Breast epithelium (tissue), 4 donors: Measurements from ENCODE around the gene SNIP1. TPM values are rescaled to one million over a fixed set of nuclear protein-coding genes. Genes with fewer than 3 reads are reported as not detected.

ENCODE experiments used
- DNase-seq, 2 donors: peaks; one replicate each; pipeline ENCODE4 v3.0.0-alpha.2; 2019; ENCODE audit warnings: low spot score in 2 of 2
- H3K27ac ChIP-seq, 2 donors: fragments of 200-600 bp; sonication (generic) in 1 of 2; one replicate each; pipeline ENCODE4 v1.5.1; 2016 to 2019; ENCODE audit warnings: mild to moderate bottlenecking in 1 of 2
- H3K27me3 ChIP-seq, 2 donors: fragments of 200-600 bp; sonication (generic) in 1 of 2; one replicate each; pipeline versions ENCODE4 v1.5.1 to v1.6.0; 2017 to 2019; ENCODE audit warnings: control low read depth in 1 of 2, mild to moderate bottlenecking in 1 of 2
- H3K36me3 ChIP-seq: fragments of 200-600 bp; one replicate; pipeline ENCODE4 v1.5.1; 2019
- H3K4me1 ChIP-seq, 2 donors: fragments of 200-600 bp; sonication (generic); one replicate each; pipeline ENCODE4 v1.5.1; 2016 to 2019; ENCODE audit warnings: control low read depth in 1 of 2
- H3K4me3 ChIP-seq, 3 donors: fragments of 200-600 bp; sonication (generic); 1 replicate in 2 of 3; 2 replicates in 1 of 3; pipeline ENCODE4 v1.5.1; 2016 to 2019; ENCODE audit warnings: mild to moderate bottlenecking in 3 of 3, moderate library complexity in 2 of 3
- H3K9me3 ChIP-seq, 2 donors: fragments of 200-600 bp; sonication (generic) in 1 of 2; one replicate each; pipeline ENCODE4 v1.5.1; 2016 to 2019; ENCODE audit warnings: control low read depth in 1 of 2
- POLR2A ChIP-seq: fragments of 450-650 bp; IDR thresholded peaks from one replicate; pipeline ENCODE4 v1.6.1; 2016; ENCODE audit warnings: antibody characterized with exemption, mild to moderate bottlenecking, moderate library complexity
- POLR2AphosphoS5 ChIP-seq, 3 donors: sonication (generic); formaldehyde crosslinking; IDR thresholded peaks; one replicate each; pipeline ENCODE4 v1.6.1; 2017; ENCODE audit warnings: antibody characterized with exemption in 3 of 3
- intact Hi-C: fragments of 100-400 bp; cut with DNase I; formaldehyde crosslinking; loops from one replicate; pipeline ENCODE4 v1.15.1; 2023; ENCODE audit warnings: low total_unique reads
- total RNA-seq, 3 donors: library from RNA; depleted of rRNA; stranded (reverse); fragments of >200 nt; gene quantifications; one replicate each; pipeline ENCODE4 v1.1.0, GENCODE V29; 2016
- TF ChIP-seq, protein P1 (sequence below), 3 donors: fragments of 450-650 bp; IDR thresholded peaks; one replicate each; pipeline ENCODE4 v1.5.1; 2016 to 2017; ENCODE audit warnings: antibody characterized with exemption in 3 of 3, mild to moderate bottlenecking in 3 of 3, moderate library complexity in 3 of 3

Gene SNIP1, protein sequence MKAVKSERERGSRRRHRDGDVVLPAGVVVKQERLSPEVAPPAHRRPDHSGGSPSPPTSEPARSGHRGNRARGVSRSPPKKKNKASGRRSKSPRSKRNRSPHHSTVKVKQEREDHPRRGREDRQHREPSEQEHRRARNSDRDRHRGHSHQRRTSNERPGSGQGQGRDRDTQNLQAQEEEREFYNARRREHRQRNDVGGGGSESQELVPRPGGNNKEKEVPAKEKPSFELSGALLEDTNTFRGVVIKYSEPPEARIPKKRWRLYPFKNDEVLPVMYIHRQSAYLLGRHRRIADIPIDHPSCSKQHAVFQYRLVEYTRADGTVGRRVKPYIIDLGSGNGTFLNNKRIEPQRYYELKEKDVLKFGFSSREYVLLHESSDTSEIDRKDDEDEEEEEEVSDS
- 10 to 100 TPM; 11.4 to 22.7 (median 14.7) TPM for total RNA-seq

GRCh38 chr1:37553927-37554808 is at the start of gene SNIP1:
Gene SNIP1 (minus strand): TSS chr1:37554293. CDS start chr1:37554229, 64 bp downstream.
- no peaks in the 10 kb centered on the region for H3K36me3 ChIP-seq
- TF ChIP-seq, protein P1, sequence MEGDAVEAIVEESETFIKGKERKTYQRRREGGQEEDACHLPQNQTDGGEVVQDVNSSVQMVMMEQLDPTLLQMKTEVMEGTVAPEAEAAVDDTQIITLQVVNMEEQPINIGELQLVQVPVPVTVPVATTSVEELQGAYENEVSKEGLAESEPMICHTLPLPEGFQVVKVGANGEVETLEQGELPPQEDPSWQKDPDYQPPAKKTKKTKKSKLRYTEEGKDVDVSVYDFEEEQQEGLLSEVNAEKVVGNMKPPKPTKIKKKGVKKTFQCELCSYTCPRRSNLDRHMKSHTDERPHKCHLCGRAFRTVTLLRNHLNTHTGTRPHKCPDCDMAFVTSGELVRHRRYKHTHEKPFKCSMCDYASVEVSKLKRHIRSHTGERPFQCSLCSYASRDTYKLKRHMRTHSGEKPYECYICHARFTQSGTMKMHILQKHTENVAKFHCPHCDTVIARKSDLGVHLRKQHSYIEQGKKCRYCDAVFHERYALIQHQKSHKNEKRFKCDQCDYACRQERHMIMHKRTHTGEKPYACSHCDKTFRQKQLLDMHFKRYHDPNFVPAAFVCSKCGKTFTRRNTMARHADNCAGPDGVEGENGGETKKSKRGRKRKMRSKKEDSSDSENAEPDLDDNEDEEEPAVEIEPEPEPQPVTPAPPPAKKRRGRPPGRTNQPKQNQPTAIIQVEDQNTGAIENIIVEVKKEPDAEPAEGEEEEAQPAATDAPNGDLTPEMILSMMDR (IDR thresholded peaks at IDR 0.05), result peak in 1 of 3 donors; percentile 16
- TF ChIP-seq POLR2A, result peak; percentile 57
- TF ChIP-seq POLR2AphosphoS5 (IDR thresholded peaks at IDR 0.05), result peak; percentile 86 to 98 (median 97)
- peak within 1 kb of the TSS; percentile 76 to 100 (median 99) for H3K4me3 ChIP-seq
- H3K27me3 ChIP-seq, result no peaks in the 10 kb centered on the region
- peak; percentile 92 to 93 for DNase-seq
- peak within 1 kb of the TSS; percentile 95 to 97 for H3K27ac ChIP-seq
- no peaks in the 10 kb centered on the region for H3K9me3 ChIP-seq
- peaks cover 8 to 22% of the 10 kb centered on the region in 2 donors for H3K4me1 ChIP-seq
- intact Hi-C loops, result no loop called here

- Histone ChIP-seq H3K27ac (no peak overlapping the region), H3K4me3 (no peak overlapping the region), H3K4me1 (no peaks in the 10 kb centered on the region), H3K36me3 (no peaks in the 10 kb centered on the region), H3K9me3 (no peaks in the 10 kb centered on the region), H3K27me3 (no peaks in the 10 kb centered on the region)
- intact Hi-C loops, result no loop called here
- no peak for DNase-seq
- TF ChIP-seq, protein P1 (IDR thresholded peaks at IDR 0.05), result peak in 2 of 3 donors; percentile 41 to 53
- TF ChIP-seq POLR2A (no peak), POLR2AphosphoS5 (IDR thresholded peaks at IDR 0.05) (no peak)
These were observed 48.9 kb upstream of the SNIP1 start for GRCh38 chr1:37602750-37603694.

- no peak for DNase-seq
- no peaks in the 10 kb centered on the region for H3K27me3 ChIP-seq
- H3K27ac ChIP-seq, result no peak overlapping the region
- H3K4me3 ChIP-seq, result no peak overlapping the region
- intact Hi-C loops, result no loop called here
- no peaks in the 10 kb centered on the region for H3K9me3 ChIP-seq
- no peak for TF ChIP-seq POLR2AphosphoS5 (IDR thresholded peaks at IDR 0.05)
- H3K36me3 ChIP-seq, result no peaks in the 10 kb centered on the region
- peaks cover 0 to 3% of the 10 kb centered on the region in 2 donors for H3K4me1 ChIP-seq
These were observed 47.3 kb upstream of the SNIP1 start for GRCh38 chr1:37601441-37601840.

DNA sequence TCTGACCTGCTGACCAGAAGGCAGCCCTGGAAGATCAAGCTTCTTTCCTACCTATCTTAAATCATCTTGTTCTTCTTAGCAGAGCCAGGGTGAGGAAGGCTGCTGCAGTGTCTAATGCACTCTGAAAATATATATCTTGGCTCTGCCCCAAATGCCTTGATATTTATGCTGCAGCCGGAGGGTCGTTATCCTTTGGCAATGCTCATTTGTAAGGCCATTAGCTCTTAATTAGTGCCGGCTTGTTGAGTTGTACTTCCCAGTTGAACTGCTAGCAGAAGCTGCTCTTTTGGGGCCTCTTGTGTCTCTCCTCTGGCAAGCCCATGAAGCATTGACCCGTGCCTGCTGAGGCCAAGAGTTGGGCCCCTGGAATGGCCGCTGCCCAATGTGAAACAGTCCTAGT is 45.8 kb upstream of the SNIP1 start:
- DNase-seq, result no peak
- no peak overlapping the region for H3K27ac ChIP-seq
- H3K4me3 ChIP-seq, result no peak overlapping the region
- H3K27me3 ChIP-seq, result no peaks in the 10 kb centered on the region
- H3K36me3 ChIP-seq, result no peaks in the 10 kb centered on the region
- no peaks in the 10 kb centered on the region for H3K9me3 ChIP-seq
- intact Hi-C loops, result no loop called here
- peaks cover 0 to 7% of the 10 kb centered on the region in 2 donors for H3K4me1 ChIP-seq
- no peak for TF ChIP-seq POLR2A
- no peak for TF ChIP-seq POLR2AphosphoS5 (IDR thresholded peaks at IDR 0.05)
- TF ChIP-seq, protein P1 (IDR thresholded peaks at IDR 0.05), result no peak

- intact Hi-C loops, result no loop called here
- no peaks in the 10 kb centered on the region for H3K9me3 ChIP-seq
- H3K4me1 ChIP-seq, result peaks cover 0 to 21% of the 10 kb centered on the region in 2 donors
- H3K27me3 ChIP-seq, result no peaks in the 10 kb centered on the region
- TF ChIP-seq, protein P1 (IDR thresholded peaks at IDR 0.05), result no peak
- TF ChIP-seq POLR2A (no peak), POLR2AphosphoS5 (IDR thresholded peaks at IDR 0.05) (no peak)
- peaks cover 8% of the 10 kb centered on the region for H3K36me3 ChIP-seq
- peak overlapping the region; percentile 84 to 85 for H3K27ac ChIP-seq
- H3K4me3 ChIP-seq, result peak overlapping the region; percentile 71 to 85 (median 75)
- DNase-seq, result no peak
These were observed 42.1 kb upstream of the SNIP1 start for GRCh38 chr1:37596182-37596667.
